GM18502 (cell line): ENCODE data around the gene LIX1.

Experiments
- ATAC-seq: cut with Tn5 transposase; IDR thresholded peaks from one replicate; pipeline ENCODE4 v1.9.1; 2021; ENCODE audit warnings: mild to moderate bottlenecking; ENCODE audit not compliant: unreplicated experiment, poor library complexity

The LIX1 gene

GRCh38 chr5:97078958-97079743, 63.3 kb downstream of the LIX1 start:
- no peak for ATAC-seq

GRCh38 chr5:97077246-97077645, 65.2 kb downstream of the LIX1 start:
- no peak for ATAC-seq

GRCh38 chr5:97076098-97076497, 66.3 kb downstream of the LIX1 start:
- ATAC-seq = no peak

GRCh38 chr5:97075649-97076048, 66.8 kb downstream of the LIX1 start:
- no peak for ATAC-seq

GRCh38 chr5:97074859-97075489, 67.4 kb downstream of the LIX1 start:
- no peak for ATAC-seq

GRCh38 chr5:97073420-97073819, 69.0 kb downstream of the LIX1 start:
- ATAC-seq = no peak

- no peak for ATAC-seq
These were observed 69.7 kb downstream of the LIX1 start for GRCh38 chr5:97072696-97073095.

- ATAC-seq = no peak
These were observed 70.4 kb downstream of the LIX1 start for GRCh38 chr5:97071993-97072392.

- ATAC-seq = no peak
These were observed 71.3 kb downstream of the LIX1 start for GRCh38 chr5:97071101-97071500.

GRCh38 chr5:97070234-97070633, 72.2 kb downstream of the LIX1 start:
- ATAC-seq = no peak

GRCh38 chr5:97067296-97067850, 75.0 kb downstream of the LIX1 start:
- ATAC-seq = no peak

GRCh38 chr5:97065475-97065874, 76.9 kb downstream of the LIX1 start:
- ATAC-seq = no peak

- no peak for ATAC-seq
These were observed 79.2 kb downstream of the LIX1 start for GRCh38 chr5:97063251-97063650.

- ATAC-seq = no peak
These were observed 80.4 kb downstream of the LIX1 start for GRCh38 chr5:97062046-97062445.

- no peak for ATAC-seq
These were observed 86.1 kb downstream of the LIX1 start for GRCh38 chr5:97056263-97056662.

GRCh38 chr5:97049175-97049574, 93.2 kb downstream of the LIX1 start:
- no peak for ATAC-seq

GRCh38 chr5:97047076-97047475, 95.3 kb downstream of the LIX1 start:
- no peak for ATAC-seq

GRCh38 chr5:97046270-97046982, 96.0 kb downstream of the LIX1 start:
- no peak for ATAC-seq

GRCh38 chr5:97044052-97044451, 98.4 kb downstream of the LIX1 start:
- ATAC-seq = no peak

- ATAC-seq = no peak
These were observed 98.9 kb downstream of the LIX1 start for GRCh38 chr5:97043511-97043910.

GRCh38 chr5:97042996-97043395, 99.4 kb downstream of the LIX1 start:
- ATAC-seq = no peak
